ENCODE results near the gene RIOK2. TPM values are rescaled to one million over a fixed set of nuclear protein-coding genes. Genes with fewer than 3 reads are reported as not detected.
"Not testable (repeated sequence)": the region's sequence is repeated elsewhere in the genome, so short reads cannot be mapped to it uniquely, and the experiment has no call there.

The RIOK2 gene
- total RNA-seq (2014; rRNA removed; shearing (Covaris generic)), result 22.2 and 30.6 TPM in 2 replicates

- DNase-seq (ENCODE audit: low spot score), result peak; percentile 98
These were observed at the start of gene RIOK2 for GRCh38 chr5:97183100-97183929. Gene RIOK2, minus strand, starts transcription at chr5:97183247. Its CDS starts 56 bp downstream, at chr5:97183191.

DNA sequence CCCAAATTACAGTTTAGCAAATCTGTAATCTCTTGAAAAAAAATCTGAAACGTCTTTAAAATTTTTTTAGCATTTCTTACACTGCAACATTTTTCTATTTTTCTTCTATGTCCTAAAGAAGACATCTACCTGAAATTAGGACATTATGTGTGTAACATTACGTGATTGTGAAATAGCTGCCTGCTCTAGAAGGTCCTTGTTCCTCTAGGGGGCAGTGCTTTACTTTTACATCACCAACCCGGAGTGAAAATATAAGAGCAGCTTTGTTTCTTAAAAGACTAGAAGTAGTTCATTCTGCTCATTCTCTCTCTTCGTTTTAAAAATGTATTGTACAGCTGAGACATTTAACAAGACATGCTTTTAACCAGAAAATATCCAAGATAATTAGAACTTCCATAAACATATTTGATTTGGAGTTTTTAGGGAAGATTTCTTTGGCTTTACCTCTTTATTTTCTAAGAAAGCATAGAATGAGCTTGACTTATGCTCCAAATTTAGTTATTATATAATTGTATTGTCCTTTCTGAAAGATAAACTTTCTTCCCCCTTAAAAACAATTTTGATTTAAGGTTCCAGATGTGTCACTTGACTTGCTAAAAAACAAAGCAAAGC lies 48.1 kb upstream of the RIOK2 start:
- peak; percentile 82 for DNase-seq (ENCODE audit: low spot score)

GRCh38 chr5:97229688-97230285 lies 46.7 kb upstream of the RIOK2 start:
- no peak for DNase-seq (ENCODE audit: low spot score)

DNA sequence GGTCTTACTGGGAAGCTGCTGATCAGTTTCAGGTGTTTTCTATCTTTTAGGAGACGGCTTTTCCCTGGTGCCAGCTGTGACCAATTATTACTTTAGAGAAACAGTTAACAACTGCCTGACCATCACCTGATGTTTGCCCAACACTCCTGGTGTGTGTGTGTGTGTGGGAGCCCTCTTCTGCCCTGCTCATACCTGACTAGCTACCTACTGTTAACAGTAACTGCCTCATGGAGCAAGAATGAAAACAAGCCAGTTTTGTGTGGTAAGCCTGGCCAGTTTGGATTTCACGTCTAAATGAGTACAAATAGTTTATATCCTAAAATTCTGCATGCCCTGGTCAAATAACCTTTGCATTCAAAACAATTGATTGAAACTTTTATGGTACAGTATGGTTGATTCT lies 46.1 kb upstream of the RIOK2 start:
- DNase-seq (ENCODE audit: low spot score), result no peak

GRCh38 chr5:97225222-97225621 lies 42.2 kb upstream of the RIOK2 start:
- DNase-seq (ENCODE audit: low spot score), result no peak

GRCh38 chr5:97224112-97224750 lies 41.2 kb upstream of the RIOK2 start:
- no peak for DNase-seq (ENCODE audit: low spot score)

- DNase-seq (ENCODE audit: low spot score), result no peak
These were observed 40.5 kb upstream of the RIOK2 start for GRCh38 chr5:97223596-97223995.

- DNase-seq (ENCODE audit: low spot score), result no peak
These were observed 26.3 kb upstream of the RIOK2 start for GRCh38 chr5:97209343-97209742.

- DNase-seq (ENCODE audit: low spot score), result no peak
These were observed 25.7 kb upstream of the RIOK2 start for GRCh38 chr5:97208714-97209113.

- no peak for DNase-seq (ENCODE audit: low spot score)
These were observed 25.2 kb upstream of the RIOK2 start for GRCh38 chr5:97208184-97208713.

DNA sequence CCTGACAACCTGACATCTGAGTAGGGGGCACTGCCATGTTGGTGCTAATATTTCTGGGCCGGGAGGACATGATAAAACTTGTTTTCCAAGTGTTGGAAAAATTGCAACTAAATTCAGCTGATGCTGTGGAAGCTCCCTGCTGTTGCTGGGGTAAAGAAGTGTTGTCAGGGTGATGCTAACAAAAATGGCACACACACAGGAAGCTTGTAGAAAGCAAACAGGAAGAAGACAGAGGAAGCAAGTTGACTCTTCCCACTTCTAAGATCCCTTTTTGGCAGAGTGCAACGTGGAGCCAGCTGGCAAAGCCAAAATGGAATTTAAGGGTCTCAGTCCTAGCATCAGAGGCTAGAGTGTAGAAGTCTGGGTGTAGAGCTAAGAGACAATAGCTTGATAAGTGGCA lies 11.3 kb upstream of the RIOK2 start:
- no peak for DNase-seq (ENCODE audit: low spot score)

DNA sequence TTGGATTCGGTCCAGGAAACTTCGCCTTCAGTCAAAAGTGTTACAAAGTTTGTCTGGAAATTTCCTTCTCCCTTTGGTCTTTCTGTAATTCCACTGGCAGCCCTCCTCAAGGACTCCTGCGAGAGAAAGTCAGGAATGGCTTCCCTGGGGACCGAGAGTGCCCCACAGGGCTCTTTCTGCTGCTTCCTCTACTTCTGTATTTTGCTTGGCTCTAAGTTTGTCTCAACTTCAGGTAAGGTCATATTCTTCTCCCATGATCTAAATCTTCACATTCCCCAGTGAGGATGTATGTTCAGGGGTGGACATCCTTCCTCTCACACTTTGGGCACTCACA lies 10.3 kb upstream of the RIOK2 start:
- DNase-seq (ENCODE audit: low spot score), result no peak

- DNase-seq (ENCODE audit: low spot score), result peak; percentile 95
These were observed 9.7 kb upstream of the RIOK2 start for GRCh38 chr5:97192580-97193354.

DNA sequence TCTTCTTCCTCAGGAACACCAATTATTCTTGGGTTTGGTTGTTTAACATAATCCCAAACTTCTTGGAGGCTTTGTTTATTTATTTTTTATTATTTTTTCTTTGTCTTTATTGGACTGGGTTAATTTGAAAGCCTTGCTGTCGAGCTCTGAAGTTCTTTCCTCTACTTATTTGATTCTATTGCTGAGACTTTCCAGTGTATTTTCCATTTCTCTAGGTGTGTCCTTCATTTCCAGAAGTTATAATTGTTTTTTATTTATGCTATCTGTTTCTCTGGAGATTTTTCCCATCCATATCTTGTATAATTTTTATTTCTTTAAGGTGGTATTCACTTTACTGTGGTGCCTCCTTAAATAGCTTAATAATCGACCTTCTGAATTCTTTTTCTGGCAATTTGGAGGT lies 8.8 kb upstream of the RIOK2 start:
- no peak for DNase-seq (ENCODE audit: low spot score)

DNA sequence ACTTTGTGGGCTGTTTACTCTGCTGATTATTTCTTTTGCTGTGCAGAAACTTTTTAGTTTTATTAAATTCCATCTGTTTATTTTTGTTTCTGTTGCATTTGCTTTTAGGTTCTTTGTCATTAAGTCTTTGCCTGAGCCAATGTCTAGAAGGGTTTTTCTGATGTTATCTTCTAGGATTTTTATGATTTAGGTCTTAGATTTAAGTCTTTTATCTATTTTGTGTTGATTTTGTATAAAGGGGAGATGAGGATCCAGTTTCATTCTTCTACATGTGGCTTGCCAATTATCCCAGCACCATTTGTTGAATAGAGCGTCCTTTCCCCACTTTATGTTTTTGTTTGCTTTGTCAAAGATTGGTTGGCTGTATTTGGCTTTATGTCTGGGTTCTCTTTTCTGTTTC lies 6.5 kb upstream of the RIOK2 start:
- DNase-seq (ENCODE audit: low spot score), result not testable (repeated sequence)

- DNase-seq (ENCODE audit: low spot score), result no peak
These were observed 825 bp upstream of the RIOK2 start for GRCh38 chr5:97183930-97184213.

GRCh38 chr5:97182571-97183099 lies 412 bp downstream of the RIOK2 start:
- no peak for DNase-seq (ENCODE audit: low spot score)

- DNase-seq (ENCODE audit: low spot score), result no peak
These were observed 1.0 kb downstream of the RIOK2 start for GRCh38 chr5:97181856-97182545.

GRCh38 chr5:97179457-97179856 lies 3.6 kb downstream of the RIOK2 start:
- not testable (repeated sequence) for DNase-seq (ENCODE audit: low spot score)

DNA sequence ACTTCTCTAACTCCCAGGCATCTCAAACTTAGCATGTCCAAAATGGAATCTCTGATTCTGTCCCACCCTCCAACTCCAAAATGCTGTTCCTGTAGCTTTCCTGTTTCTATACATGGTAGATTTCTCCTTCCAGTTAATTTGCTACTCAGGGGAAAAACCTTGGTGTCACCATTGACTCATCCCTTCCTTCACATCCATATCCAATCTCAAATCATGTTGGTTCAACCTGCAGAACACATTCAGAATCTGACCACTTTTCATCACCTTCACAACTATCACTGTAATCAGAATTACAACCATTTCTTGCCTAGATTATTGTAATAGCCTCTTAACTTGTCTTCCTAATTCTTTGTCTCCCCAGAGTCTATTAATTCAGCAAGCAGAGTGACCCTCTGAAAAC lies 10.8 kb downstream of the RIOK2 start:
- DNase-seq (ENCODE audit: low spot score), result no peak

GRCh38 chr5:97171703-97172102 lies 11.3 kb downstream of the RIOK2 start:
- no peak for DNase-seq (ENCODE audit: low spot score)

All from H4 (cell line).